AG20443 (cell line): Measurements from ENCODE around the gene METTL9.
"Not testable (repeated sequence)": the region's sequence is repeated elsewhere in the genome, so short reads cannot be mapped to it uniquely, and the experiment has no call there.

Source experiments
- DNase-seq: peaks from one replicate; pipeline ENCODE4 v3.0.0; 2012; ENCODE audit warnings: low spot score, mixed read lengths

The METTL9 gene

DNA sequence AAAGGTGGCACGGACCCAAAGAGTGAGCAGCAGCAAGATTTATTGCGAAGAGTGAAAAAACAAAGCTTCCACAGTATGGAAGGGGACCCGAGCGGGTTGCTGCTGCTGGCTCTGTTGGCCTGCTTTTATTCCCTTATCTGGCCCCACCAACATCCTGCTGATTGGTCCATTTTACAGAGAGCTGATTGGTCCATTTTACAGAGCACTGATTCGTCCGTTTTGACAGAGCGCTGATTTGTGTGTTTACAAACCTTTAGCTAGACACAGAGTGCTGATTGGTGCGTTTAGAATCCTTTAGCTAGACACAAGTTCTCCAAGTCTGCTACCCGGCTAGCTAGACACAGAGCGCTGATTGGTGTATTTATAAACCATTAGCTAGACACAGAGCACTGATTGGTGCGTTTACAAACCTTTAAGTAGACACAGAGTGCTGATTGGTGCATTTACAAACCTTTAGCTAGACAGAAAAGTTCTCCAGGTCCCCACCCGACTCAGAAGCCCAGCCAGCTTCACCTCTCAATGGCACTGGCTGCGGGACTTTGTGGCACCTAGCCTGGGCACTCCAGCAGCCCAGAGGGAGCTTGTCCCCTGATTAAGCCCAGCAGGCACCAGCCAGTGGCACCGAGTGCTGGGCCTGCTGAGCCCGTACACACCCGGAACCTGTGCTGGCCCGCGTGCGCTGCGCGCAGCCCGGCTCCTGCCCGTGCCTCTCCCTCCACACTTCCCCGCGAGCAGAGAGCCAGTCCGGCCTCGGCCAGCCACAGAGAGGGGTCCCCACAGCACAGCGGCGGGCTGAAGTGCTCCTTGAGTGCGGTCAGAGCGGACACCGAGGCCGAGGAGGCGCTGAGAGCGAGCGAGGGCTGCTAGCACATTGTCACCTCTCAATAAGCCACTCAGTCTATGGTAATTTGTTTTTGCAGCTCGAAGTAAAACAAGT lies 37.9 kb downstream of the METTL9 start:
- DNase-seq = no peak

DNA sequence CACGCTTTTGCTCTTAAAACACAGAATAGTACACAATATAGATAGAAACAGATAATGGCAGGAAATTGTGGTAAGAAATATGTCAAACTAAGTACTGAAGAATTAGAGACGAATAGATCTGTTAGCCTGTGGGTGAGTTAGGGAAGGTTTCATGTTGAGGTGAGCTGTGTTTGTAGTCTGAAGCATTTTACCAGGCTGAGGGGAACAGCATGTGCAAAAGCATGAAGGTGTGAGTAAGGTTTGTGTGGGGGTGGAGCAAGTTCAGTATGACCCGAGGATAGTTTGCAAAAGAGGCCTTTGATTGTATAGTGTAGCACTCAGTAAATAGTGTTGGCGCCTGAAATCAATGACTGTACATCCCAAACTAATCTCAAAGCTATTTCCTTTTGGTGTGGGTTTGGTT lies 39.2 kb downstream of the METTL9 start:
- DNase-seq = peak; percentile 34

DNA sequence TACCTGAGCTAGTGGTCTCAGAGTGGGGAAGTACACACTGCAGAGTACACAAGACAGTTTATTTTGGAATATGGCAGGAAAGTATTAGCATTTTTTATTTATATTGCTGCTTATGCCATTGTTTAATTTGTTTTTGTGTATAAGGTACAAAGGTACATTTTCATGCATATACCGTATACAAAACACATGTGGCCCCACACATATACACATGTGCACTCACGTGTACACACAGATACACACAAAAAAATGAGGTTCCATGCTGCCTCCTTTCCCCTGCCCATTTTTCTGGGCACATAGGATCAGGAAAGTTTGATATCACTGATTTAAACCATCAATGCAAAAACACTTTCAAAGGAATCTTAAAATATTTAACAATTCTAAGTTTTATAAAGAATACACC lies 40.1 kb downstream of the METTL9 start:
- DNase-seq = no peak

DNA sequence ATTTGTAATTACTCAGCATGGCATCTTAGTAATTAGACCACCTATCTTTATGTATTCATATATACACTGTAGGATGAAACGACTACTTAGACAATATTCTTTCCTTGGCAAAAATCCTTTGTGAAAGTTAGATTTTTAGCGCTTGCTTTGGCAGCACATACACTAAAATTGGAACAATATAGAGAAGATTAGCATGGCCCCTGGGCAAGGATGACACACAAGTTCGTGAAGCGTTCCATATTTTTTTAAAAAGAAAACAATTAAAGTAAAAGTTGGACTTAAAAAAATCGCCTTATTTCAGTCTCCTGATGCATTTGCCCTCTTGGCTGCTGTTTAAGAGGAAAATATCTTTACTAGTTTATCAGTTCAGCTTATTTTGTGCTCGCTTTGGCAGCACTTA lies 42.5 kb downstream of the METTL9 start:
- no peak for DNase-seq

DNA sequence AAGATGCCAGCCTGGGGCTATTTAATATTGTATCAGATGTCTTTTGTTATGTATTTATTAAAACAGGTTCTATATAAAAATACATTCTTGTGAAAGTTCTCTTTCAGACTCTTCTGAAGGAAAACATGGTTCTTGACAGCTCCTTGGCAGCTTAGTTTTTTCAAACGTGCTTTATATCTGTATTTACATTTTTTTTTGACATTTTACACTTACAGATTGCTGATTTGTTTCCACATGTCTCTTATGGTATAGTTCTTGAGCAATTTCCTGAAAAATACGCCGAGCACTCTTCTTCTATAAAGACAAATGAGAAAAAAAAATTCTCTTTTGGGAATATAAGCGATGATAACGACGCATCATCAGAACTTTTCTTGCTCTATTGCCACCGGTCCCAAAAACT lies 43.5 kb downstream of the METTL9 start:
- DNase-seq = no peak

DNA sequence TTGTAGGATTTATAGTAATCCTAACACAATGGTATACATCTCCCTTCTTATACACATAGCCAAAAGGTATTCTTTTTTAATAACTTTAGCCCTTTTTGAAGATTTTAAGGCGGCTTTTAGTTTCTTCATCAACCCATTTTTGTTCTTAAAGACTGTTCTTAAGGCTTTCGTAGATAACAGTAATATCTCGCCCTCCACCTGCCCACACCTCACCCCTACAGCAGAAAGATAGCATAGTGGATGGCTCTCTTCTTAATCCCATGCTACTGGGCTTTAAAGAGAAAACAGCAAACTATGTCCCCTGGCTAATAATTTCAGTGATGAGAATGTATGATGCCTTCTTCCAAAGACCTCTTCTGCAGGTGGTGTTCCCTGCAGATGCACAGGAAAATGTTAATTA lies 44.4 kb downstream of the METTL9 start:
- no peak for DNase-seq

DNA sequence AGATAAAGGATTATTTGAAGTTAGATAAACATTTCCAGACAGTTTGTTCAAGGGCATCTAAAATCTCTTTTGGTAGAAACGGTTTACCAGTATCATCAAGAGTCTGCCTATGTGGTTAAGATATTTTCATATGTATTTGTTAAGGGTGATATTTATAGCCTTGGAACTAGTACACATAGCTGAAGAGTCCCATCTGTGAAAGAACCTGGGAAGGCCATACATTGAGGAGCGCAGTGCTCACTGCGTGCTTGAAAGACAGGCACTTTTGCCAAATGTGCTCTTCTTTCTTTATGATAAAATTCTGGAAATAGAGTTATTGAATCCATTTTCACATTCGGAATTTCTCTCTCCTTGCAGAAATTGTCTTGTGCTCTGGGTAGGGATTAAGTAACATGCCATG lies 45.3 kb downstream of the METTL9 start:
- no peak for DNase-seq

DNA sequence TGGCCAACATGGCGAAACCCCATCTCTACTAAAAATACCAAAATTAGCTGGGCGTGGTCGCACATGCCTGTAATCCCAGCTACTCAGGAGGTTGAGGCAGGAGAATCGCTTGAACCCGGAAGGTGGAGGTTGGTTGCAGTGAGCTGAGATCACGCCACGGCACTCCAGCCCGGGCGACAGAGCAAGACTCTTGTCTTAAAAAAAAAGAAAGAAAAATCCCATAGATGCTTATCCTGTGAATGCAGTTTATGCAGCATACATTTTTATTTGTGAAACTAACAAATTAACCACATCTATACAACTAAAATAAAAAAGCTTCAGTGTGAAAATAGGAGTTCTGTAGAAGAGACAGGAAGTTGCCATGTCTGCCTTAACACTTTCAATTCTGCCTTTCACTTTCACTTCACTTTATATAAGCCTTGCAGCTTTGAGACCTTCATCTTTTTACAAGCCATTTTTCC lies 45.9 kb downstream of the METTL9 start:
- DNase-seq = no peak

DNA sequence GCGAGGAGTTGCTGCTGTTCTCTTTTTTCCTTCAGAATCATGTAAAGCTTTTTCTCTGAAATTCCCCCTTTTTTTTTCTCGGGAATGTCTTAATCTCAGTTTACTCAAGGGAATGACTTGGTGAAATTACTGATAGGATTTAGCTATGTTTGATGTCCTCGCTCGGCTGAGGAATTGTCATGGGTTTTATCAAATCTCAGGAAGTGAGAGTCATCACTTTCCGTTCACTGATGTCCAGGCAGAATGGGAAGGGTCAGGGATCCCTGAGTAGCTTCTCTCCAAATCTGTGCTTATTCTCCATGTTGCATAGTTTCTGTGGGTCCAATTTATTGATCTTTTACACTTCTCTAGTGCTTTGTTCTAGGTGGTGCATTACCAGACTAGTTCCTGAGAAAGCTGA lies 46.7 kb downstream of the METTL9 start:
- no peak for DNase-seq

DNA sequence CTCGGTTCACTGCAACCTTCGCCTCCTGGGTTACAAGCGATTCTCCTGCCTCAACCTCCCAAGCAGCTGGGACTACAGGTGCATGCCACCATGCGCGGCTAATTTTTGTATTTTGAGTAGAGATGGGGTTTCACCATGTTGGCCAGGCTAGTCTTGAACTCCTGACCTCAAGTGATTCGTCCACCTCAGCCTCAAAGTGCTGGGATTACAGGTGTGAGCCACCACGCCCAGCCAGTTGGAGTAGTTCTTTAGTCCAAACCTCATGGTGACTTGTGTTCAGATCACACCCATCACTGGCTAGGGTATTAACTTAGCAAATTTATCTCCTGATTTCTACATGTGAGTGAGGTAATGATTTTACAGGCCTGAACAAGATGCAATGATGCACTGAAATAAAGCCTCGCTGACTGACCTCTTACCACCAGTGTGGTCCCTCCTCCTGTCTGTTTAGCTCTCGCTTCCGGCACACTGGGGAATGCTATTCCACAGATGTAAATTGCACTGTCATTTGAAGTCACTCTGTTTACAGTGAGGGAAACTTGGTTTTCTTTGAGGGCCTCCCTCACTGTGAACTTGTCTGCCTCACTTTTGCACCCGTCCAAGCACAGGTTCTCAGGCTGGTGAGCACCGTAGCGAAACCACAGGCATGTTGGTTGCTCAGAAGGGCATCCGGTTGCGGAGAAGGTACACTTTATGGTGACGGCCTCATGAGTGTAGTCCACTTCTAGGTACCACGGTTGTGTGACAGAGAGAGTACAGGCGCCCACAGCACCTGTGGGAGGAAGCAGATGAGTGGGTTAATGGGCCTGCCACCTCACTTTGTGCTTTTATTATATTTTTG lies 47.6 kb downstream of the METTL9 start:
- no peak for DNase-seq

DNA sequence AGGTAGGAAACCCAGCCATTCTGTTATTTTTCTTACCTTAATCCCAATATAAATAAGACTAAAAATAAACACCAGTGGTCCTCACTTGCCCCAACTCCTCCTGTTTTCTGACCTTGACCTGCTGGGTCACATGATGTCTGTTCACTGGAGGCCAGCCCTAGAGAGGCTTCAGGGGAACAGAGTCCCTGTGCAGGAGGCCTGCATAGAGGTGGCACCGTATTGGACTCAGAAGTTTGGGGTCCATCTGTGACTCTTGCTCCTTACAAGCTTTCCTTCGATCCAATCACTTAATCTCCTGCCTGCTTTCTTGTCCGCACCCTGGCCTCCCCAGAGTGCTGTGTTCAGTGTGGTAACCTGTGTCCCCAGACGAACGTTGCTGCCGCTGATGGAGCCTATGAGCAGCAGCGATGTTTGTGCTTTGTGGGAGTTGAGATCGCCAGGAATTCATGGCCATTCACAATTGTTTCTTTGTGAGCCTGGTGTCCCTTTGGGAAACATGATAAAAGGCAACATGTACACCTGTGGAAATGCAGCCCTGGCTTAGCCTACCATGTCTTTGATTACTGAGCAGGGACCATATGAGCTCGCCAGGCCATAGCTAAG lies 48.3 kb downstream of the METTL9 start:
- DNase-seq = no peak

DNA sequence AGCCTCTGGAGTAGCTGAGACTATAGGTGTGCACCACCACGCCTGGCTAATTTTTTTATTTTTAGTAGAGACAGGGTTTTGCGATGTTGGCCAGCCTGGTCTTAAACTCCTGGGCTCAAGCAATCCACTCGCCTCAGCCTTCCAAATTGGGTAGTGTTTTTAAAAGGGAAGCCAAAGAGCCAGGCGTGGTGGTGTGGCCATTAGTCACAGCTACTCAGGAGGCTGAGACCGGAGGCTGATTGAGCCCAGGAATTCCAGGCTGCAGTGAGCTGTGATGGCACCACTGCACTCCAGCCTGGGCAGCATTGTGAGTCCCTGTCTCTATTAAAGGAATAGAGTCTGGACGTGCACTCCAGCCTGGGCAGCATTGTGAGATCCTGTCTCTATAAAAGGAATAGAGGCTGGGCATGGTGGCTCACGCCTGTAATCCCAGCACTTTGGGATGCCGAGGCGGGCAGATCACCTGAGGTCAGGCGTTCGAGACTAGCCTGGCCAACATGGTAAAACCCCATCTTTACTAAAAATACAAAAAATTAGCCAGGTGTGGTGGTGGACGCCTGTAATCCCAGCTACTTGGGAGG lies 50.5 kb downstream of the METTL9 start:
- not testable (repeated sequence) for DNase-seq

DNA sequence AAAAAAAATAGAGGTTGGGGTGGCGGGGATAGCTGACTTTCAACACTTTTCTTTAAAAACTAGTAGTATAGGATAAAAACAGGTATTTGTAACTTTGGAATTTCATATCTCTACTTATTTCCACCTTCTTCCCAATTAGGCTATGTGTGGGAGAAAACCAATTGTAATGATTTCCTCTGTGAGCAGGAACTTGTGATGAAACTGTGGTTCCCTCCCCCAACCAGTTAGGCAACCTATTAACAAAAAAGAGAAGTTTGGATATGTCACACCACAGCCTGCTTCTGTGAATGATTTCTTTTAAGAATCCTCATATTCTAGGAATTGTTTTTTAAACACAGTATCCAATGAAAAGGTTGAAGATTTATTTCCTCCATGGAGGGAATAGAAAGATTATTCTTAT lies 51.1 kb downstream of the METTL9 start:
- DNase-seq = no peak

DNA sequence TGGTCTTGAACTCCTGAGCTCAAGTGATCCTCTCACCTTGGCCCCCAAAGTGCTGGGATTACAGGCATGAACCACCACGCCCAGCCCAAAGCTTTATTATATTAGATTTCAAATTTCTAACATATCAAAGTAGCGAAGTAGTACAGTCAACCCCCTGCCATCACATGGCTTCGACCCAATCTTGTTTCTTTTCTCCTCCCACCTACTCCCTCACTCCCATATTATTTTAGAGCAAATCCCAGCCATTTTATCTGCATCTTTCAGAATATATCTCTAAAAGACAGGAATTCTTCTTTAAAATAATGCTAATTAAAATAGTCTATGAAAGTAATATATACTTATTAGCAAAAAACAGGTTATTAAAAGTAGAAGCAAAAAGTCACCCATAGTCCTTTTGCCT lies 52.1 kb downstream of the METTL9 start:
- no peak for DNase-seq

DNA sequence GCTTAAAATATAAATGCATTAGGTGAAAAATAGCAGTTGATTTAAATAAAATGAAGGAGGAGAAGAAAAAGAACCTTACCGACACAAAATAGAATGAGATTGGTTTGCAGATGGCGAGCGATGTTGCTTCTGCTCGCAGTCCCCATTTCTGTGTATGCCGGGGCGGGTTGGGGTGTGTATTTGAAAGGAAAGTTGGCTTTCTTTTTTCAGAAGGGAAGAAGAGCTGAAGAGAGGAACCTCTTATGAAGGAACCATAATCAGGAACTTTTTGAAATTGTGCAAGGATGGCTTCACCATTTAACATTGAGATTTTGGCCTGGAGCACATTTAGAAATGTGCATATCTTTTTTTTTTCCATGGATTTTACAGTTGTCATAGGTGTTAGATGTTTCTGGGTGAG lies 53.1 kb downstream of the METTL9 start, which contains the start of gene IGSF6:
IGSF6 (minus strand) TSS at position 156 of the 400 bp plus-strand sequence; CDS start at position 146, 10 bp downstream.
- no peak for DNase-seq

DNA sequence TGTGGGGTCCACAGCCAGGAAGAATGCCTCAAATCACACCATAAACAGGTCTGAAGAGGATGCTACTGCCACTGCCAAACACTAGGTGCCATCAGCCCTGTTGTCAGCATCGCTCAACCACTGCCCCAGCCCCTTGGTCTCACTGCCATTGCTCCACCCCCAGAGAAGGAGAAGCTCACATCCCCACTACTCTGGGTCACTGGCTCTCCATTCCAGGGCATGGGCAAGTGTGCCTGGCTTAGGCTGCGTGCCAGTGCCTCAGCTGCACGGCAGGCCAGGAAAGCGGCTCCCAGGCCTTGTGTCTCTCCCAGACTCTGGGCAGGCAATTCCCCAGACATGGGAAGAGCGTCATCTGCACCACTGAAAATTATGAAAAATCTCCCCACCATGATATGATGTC lies 54.2 kb downstream of the METTL9 start:
- DNase-seq = no peak

DNA sequence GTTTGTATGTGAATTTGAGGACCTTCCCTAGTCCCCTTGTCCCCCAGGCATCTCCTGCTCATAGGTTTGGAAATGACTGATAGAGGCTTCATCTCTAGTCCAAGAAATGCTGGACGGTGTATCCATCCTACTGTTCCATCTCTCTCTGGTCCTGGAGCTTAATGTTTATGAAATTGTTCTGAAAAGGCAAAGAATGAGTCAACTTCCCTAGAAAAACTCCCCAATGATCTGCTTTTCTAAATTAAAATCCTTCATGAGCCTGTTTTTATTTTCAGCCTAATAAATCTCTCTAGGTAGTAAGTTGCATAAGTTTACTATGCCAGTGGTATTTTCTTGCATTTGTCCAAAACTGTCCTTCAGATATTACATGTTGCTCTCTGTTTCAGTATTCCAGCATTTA lies 55.1 kb downstream of the METTL9 start:
- DNase-seq = no peak

DNA sequence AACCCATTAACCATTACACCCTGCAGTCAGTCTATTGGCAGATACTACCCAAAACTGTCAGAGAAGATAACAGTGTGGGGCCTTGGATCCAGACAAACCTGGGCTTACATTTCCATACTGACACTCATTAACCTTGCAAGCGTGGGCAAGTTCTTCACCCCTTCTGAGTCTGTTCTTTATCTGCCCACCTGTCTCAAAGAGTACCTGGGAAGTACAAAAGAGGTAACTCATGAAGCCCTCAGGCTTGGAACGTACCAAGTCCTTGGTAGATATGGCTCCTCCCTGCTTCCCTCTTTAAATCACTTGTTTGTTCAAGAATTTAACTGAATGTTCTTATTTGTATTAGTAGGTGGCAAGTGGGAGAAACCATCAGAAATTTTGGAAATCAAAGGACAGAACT lies 55.5 kb downstream of the METTL9 start:
- DNase-seq = no peak

DNA sequence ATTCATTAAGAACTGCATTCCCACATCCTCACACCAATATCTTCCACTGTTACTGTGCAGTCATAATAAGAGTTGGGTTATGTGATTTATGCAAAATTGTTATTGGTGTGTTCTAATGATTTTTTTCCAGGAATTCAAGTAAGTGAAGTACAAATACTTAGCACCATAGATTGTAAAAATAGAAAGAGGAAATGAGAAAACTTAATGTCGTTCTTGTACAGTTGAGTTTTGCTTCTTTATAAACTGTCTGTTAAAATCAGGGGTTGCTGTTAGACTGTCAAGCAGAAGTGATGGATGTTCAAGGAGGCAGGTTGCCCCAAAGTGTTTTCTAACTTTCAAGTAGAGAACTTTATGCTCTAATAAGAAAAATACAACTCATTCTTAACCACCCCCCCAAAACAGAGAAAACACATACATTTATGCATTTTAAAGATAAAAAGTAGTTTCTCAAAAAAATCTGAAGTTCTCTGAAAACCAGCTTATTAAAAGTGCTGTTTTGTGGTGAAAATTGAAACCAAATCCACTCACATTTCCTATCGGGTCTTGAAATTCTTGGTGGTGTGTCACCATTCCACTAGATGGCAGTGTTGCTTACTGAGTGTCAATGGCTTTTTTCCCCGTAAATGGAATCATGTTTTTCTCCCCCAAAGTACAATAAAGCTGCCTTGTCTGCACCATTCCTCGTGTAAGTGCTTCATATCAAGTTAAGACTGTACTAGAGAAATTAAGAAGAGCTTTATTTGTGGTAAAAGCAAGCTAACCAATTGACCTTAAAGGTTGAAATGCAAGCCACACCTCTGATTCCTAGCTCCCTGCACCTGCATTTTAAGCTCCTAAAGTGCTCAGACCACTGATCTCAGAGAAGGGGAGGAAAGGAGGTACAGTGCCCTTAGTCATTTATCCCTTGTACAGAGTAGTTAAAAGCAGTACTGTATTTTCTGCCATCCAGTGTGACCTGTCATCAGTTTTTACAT lies 57.7 kb downstream of the METTL9 start:
- DNase-seq = peak; percentile 72

DNA sequence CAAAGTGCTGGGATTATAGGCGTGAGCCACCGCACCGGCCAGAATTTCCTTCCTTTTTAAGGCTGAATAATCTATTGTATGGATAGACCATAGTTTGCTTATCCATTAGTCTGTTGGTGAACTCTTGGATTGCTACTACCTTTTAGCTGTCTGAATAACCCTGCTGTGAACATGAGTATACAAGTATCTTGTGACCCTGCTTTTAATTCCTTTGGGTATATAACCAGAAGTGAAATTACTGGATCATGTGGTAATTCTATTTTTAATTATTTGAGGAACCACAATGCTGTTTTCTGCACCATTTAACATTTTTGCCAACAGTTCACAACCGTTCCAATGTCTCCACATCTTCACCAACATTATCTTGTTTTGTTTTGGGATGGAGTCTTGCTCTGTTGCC lies 59.7 kb downstream of the METTL9 start:
- no peak for DNase-seq
